Stimulated activated CD4-positive, alpha-beta T cell treated with anti-CD3 and anti-CD28 coated beads, Interleukin-2, amount 100 ng/mL, for 4 hours (primary cell): ENCODE data around the gene THRB.

Experiments used
- DNase-seq: peaks from one replicate; pipeline ENCODE4 v3.0.0-alpha.2; 2020; ENCODE audit warnings: low read depth

The THRB gene

DNA sequence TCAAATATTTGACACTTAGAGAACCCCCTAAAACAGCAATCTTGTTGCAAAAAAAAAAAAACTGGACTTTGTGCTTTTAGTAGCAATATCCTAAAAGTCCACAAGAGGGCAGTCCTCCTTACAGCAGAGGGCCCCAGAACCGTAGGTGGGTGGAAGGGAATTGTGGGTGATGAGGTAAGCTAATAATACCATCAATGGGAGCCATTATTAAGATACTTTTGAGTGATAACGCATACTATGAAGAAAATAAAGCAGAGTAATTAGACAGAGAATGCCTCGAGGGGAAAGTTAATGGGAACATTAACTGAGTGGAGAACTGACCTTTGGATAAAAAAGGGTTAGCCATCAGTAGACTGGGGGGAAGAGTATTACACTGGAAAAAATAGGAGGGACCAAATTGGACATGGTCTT, 229.9 kb downstream of the THRB start:
- DNase-seq: no peak

DNA sequence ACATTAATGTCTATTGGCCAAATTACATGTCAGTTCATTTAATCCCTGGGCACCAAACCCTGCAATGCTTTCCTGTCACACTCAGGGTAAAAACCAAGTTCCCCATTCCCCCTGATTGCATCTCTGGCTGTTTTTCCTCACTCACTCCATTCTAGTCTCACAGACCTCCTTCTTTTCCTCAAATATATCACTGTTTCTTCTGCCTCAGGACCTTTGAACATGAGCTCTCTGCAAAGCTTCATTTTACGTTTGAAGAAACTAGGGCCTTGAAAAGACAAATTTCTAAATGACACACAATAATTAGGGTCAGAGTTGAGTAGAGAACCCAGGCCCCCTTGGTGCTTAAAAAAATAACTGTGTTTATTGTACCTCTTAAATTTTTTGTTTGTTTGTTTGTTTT, 230.6 kb downstream of the THRB start:
- DNase-seq: no peak

DNA sequence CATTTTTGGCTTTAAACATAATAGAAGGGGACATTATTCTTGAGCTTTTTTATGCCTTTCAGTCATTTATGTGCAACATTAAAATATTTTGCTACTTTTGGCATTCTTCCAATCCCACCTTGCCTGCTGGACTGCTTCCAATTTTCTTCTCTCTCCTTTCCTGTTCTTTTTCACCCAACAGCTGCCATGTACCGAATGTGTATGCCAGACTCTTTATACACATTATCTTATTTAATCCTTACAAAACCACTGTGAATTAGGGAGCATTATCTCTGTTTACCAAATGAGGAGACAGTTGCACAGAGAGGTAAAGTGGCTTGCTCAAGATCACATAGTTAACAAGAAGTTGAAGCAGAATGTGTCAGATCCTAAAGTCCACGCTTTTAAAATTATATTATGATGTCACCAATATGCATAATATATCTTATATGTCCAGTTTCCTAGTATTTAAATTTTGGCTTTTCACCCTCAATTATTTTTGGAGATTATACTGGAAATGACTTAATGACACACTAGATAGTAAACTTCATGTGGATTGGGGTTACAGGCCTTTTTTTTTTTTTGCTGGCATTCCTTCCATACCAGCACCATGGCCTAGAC, 231.5 kb downstream of the THRB start:
- no peak for DNase-seq

DNA sequence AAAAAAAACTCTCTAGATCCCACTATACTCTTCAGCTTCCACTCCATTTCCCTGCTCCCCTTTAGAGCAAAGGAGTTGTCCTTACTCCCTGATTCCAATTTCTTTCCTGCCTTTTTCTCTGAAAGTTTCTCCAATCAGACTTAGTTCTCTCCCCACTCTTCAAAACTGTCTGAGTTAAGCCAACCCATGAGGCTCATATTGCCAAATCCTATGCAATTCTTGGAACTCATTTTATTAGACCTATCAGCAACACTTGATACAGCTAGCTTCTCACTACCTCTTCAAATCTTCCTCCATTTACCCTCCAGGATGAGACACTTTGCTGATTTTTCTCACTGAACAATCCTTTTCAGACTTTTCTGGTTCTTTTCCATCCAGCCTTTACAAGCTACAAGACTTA, 233.1 kb downstream of the THRB start:
- no peak for DNase-seq

DNA sequence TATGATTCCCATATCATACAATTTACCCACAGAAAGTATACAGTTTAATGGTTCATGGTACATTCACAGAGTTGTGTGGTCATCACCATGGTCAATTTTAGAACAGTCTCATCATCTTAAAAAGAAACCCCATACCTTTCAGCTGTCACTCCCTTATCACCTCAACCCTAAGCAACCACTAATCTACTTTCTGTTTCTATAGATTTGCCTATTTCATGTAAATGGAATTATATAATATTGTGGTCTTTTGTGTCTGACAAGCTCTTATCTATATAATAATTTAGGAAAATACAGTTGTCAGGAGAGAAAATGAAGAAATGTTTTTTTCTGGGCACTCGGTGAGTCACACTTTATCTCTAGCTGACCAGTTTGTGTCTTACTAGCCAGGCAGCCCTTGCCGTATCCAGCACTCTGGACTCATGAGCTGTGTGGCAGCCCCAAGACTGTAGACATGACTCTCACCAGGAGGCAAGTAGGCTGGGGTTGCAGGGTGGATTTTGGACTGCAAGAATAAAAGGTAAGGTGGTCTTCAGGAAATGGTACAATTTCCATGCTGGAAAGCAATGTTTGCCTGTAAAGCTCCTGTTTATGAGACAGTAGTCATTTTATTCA, 234.6 kb downstream of the THRB start:
- DNase-seq: no peak

DNA sequence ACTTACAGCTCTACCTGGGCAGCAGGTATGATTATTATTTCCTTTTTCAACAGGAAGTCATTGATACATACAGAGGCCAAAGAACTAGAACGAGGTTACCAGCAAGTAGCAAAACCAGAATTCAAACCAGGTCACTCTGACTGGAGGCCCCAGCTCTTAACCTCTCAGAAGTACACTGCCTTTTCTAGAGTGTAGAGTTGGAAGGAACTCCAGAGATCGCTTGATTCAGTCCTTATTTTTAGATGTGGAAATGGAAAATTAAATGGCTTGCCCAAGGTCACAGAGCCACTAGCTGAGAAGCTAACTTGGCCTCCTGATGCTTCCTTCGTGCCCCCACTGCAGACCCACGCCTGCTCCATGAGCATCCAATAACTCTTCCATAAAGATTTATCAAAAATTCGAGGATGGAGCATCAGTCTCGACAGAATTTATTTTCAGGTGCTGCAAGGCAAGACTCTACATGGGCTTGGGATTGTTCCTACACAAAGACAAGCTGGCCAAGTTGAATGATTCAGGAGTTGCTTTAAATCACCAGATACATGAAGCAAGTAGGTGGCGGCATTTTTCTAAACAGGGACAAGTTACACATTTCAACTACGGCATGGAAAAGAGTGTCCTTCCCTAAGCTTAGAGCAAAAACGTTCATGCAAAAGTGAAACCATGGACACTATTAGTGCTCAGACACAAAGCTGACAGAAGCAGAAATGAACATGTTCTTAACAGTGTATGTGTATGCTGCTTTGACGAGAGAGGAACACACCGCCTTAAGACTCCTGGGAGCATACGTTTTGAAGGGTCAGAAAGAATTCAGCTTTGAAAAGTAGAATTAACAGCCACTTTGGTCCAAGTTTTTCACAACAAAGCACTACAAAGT, 235.7 kb downstream of the THRB start:
- no peak for DNase-seq

DNA sequence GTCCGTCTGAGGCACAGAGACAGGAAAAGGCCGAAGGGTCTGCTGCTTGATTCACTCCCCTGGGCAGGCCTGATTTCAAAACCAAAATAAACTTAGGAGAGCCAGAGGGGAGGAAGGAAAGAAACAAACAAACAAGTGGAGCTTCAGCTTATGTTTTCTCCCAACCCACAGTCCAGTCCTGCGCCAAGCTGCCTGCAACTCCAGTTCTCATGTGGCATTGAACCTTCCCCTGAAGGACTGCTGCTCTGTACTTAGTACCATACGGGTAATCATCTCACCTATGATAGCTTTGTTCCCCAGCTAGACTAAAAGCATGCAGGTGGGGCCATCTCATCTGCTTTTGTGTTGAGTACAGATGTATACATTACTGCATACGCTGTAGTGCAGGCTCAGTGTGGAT, 236.4 kb downstream of the THRB start:
- DNase-seq: no peak

DNA sequence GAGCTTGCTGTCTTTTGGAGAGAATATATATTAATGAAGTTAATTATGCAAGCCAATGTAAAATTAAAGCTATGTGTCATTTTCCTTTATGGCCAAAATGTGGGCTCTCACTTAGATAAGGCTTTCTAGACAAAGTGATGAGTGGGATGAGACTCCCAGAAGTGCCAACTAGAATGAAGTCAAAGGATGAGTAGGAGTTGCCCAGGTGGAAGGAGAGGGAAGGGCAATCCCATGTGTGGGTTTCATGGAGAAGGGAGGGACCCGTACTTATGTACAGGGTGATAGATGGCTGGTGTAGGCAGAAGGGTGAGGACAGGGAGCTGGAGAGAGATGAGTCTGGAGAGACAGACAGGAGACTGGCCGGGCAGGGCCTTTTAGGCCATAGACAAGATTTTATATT, 239.2 kb downstream of the THRB start:
- DNase-seq: no peak

DNA sequence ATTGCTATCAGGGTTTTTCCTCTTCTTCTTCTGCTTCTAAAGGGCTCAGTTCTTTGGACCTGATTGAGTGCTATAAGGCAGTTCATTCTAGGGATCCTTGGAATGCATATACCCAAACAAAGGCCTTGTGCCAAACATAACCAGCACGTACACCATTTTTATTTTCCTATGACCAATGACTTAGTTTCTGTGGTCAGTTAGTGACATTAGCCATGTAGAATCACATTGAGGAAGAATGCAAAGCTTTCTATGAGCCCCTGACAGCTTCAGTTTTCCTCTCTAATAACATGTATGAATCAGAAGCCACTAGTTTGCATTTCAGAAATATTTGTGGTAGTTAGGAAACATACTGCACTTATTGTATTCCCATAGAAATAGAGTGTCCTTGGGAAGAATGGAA, 240.0 kb downstream of the THRB start:
- DNase-seq: no peak

DNA sequence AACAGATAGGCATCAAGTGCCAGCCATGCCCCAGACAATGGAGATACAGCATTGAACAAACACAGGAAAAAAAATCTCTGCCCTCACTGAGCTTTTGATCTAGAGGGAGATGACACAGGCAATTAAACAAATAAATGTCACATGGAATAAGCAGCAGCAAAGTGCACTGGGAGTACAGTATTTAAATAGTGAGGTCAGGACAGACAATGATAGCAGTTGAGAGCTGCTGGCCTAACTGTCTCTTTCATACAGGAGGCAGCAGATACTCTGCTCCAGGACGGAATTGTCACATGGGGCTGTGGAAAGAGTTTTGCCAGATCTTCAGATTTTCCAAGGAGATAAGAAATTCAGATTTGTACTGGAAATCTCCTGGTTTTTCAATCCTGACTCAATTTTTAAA, 241.3 kb downstream of the THRB start:
- DNase-seq: no peak

DNA sequence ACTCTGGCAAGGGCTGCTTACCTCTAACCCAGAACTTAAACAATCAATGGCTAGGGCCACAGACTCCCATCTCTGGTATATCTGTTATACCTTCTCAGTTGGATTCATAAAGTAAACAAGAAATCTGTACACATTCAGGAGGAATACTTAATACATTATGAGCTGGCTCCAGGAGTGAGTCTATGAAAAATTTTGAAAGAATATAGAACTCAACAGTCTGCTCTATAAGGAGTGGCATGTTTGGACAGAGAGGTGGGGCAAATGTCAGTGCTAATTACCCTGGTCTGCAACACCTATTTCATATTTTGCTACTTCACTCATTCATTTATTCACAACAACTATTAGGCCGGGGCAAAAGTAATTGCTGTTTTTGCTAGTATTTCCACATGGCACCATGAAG, 245.1 kb downstream of the THRB start:
- DNase-seq: no peak

DNA sequence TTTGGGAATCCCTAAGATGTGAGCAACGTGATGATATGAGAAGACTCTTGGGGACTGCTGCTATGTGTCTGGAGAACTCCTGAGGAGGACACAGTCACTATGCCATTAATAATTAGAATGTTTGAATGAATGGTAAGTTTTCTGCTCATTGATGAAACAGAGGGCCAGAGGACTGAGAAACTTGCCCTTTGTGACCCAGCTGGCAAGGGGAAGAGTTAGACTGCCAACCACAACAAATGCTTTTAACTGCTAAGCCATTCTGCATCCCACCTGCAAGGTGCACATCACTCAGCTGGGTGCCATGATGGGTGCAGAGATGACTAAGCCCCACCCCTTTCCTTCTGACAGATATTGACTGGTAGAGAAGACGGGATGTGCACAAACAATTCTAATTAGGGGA, 249.6 kb downstream of the THRB start:
- no peak for DNase-seq

DNA sequence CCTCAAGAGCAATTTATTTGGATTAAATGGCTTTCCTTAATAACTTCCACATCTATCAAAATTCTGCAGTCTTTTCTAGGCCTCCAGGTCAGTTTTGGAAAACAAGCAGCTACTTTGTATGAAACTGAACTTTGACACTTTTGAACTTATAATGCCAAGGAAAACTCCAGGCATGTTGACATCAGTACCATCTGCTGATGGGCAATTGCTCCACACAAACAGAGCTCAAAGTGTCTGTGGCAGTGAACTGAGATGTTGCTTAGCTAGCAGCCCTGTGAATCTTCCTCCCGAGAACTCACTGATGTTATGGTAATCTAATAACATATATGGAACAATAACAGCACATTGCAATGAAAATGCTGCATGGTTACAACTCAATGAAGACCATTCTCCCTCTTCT, 250.2 kb downstream of the THRB start:
- DNase-seq: no peak

DNA sequence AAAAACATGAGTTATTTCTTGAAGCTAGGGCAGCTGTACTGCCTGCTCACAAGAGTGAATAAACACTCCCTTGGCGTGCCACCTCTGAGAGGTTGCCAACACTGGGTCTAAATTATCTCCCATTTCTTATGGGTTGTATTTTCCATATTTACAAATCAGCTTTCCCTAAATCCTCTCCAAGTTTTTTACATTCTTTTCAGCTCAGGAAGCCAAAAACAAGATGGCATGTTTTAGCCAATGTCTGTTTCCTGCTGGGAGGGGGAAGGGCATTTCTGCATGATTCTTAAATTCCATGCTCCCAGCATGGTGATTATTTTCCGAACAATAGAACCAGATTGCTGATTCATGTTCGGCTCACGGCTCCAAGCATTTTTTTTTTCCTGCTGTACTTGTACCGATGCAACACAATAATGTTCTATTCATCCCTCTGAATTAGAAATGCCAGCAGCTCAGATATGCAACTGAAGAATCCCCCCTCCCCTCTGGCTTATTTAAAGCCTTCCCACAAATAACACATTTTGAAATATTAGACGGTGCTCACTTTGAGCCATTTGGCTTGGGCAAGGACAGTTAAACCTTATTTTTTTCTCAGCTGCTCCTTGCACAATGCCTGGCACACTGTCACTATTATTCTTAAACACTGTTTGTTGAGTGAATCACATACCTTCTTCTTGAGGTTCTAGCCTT, 252.5 kb downstream of the THRB start:
- no peak for DNase-seq

DNA sequence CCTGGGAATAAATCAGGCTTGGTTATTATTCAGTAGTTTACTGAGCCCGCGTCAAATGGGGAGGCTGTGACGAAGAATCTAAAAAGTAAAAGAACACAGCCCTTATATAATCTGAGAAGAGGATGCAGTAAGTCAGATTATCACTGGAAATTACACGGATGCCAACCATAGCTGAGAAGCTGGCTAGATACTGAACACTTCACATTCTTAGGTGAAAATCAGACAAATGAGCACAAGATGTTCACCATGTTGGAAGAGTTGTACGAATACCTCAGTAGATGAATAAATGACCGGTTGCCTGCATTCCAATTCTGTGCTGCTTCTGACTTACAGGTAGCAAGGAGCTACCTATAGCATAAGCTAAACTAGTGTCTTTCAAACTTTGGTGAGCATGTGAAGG, 254.3 kb downstream of the THRB start:
- DNase-seq: no peak

DNA sequence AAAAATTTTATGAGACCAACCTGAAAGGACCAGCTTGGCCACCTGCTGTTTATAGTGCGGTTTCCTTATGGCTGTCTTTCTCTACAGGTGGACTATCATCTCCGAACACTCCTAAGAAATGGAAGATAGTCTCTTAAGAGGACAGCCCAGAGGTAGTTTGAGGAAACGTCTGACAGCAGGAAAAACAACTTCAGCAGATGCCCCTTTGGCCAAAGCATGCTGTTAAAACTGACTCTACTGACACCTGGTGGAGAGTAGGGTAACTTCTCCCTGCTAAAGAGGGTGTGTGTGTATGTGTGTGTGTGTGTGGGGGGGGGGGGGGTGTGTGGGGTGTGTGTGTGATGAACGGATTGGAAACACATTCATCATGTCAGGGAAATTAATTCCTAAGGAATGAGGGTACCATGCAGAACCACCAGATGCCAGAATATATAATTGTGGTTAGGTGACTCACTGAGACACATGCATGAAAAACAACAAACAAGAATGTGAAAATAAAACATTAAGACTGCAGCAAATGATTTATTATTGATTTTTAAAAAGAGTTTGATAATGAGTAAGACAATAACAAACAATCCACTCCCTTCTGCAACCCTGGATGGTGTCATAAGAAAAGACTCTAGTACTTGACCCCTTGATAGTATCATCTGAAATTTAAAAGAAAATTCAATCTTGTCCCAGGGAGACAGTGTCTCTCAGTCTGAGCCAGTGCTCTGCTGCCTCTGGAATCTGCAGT, 256.5 kb downstream of the THRB start:
- DNase-seq: peak; percentile 4

DNA sequence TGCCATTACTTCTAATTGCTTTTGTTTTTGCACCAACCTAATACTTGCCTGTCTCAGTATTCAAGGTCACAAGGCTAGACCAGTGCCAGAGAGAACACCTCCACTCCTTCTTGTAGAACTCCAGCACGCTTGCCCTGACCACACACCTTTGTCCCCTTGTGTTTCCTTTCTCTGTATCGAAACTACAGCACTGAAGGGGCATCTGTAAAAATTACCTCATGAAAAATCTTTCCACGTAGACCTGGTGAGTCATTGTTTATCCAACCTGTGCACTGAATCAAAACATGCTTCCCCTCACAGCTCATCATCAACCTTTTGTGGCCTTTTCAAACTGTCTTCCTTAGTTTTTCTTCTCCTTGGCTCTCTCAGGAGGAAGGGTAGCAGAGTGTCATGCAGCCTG, 259.5 kb downstream of the THRB start:
- DNase-seq: no peak

DNA sequence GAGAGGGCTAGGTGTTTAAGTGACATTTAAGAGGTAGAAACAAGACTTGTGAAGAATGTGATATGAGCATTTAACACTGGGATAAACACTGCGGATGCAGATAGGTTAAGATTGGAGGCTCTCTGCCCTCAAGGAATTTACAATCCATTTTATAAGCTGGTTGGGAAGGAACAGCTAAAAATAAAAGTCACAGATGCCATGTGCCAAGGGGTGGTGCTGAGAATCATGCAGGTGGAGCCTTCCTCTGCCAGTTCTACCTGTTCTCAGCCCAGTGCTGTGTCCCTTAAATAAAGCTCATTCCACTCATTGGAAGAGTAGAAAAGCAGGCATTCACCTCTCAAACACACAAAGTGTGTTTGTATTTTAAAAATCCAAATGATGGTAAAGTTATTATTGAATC, 261.9 kb downstream of the THRB start:
- DNase-seq: no peak

DNA sequence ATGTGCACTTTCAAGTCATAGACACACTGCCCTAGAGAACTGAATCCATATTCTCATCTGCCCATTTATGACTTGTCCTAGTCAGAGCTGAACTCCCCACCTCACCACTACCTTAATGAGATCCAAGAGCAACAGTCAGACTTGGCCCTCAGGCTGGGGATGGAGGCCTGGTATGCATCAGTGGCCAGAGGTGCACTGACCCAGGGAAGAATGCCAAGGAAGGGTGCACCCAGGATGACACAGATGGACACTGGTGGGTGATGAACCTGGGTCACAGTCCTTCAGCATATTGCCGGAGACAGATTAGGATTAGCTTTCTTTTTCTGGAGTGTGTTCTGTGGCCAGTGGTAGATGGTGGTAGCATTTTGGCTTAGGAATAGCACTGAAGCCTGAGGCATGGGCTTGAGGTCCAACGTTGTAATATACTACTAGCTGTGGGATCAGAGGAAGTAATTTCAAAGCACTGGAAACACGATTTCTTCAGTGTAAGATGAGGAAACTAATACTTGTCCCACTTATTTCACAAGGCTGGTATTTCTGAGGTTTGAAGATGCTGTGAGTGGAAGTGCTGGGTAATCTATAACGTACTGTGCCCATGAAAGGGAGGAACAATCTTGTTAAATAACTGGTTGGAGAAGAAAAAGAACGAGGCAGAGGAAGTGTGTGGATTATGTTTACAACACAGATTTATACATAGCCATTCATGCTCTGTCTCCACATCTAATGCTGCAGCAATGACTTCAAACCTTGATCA, 265.0 kb downstream of the THRB start:
- no peak for DNase-seq

DNA sequence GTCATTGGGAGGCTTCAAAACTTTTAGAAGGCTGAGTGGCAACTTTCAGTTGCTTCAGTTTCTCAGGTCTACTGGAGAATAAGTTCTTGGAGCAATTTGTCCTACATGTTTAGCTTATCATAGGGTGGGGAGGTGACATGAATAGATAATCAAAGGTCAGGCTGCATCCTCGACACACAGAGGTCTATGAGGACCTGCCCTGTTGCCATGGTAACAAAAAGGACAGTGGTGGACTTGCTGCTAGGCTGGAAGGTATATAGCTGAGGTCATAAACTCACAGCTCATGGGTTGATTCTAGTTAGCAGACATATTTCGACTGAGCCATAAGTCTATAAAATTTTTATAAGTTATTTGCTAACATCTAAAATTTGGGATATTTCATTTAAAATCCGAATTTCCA, 267.0 kb downstream of the THRB start:
- DNase-seq: no peak

DNA sequence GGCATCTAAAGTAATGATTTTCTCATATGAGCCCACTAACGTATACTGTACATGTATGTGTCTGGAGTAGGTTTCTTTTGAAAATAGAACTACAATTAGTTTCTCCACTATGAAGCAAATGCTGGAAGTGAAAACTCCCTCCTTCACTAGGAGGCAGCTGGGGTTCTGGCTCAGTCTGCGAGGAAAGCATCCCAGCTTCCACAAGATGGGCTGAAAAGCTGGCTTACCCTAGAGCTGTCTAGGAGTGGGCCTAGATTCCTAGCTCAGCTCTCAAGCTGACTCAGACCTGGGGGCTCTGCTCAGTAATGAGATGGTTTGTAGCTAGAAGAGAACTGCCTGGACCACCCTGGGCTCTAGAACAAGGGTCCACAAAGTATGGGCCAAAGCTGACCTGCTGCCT, 268.3 kb downstream of the THRB start:
- no peak for DNase-seq
